AG09309 (cell line): Measurements from ENCODE around the gene GYG1.

ENCODE experiments used
- DNase-seq: peaks from one replicate; pipeline ENCODE4 v3.0.0-alpha.2; 2010; ENCODE audit warnings: low read depth
- H3K4me3 ChIP-seq: 2 replicates; pipeline ENCODE4 v1.5.1; 2011; ENCODE audit warnings: mild to moderate bottlenecking, low read depth, low read length, moderate library complexity; ENCODE audit not compliant: control insufficient read depth
- TF ChIP-seq, protein P1 (sequence below): IDR thresholded peaks from 2 replicates; pipeline ENCODE4 v1.5.1; 2011; ENCODE audit warnings: mild to moderate bottlenecking, low read depth, low read length, inconsistent platforms; ENCODE audit not compliant: insufficient read depth, control insufficient read depth; ENCODE audit errors: missing control alignments

GYG1 gene

DNA sequence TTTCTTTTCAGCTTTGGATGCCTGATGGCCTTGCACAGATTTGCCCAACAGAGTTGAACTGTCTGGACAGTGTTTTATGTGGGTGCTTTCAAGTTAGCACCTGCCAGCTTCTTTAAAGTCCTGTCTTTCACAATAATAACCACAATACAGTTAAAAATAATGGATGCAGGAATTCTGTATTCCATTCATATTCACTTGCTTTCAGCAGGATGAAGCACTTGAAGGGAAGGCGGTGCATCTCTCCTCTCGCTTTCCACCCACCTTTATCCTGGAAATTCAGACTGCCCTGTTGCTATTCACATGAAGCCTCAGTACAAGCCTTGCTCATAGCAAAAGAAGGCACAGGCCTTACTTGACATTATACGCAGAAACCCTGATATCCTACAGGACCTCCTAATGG lies 26.5 kb upstream of the GYG1 start:
- DNase-seq: no peak
- H3K4me3 ChIP-seq: no peak overlapping the region
- TF ChIP-seq, protein P1, sequence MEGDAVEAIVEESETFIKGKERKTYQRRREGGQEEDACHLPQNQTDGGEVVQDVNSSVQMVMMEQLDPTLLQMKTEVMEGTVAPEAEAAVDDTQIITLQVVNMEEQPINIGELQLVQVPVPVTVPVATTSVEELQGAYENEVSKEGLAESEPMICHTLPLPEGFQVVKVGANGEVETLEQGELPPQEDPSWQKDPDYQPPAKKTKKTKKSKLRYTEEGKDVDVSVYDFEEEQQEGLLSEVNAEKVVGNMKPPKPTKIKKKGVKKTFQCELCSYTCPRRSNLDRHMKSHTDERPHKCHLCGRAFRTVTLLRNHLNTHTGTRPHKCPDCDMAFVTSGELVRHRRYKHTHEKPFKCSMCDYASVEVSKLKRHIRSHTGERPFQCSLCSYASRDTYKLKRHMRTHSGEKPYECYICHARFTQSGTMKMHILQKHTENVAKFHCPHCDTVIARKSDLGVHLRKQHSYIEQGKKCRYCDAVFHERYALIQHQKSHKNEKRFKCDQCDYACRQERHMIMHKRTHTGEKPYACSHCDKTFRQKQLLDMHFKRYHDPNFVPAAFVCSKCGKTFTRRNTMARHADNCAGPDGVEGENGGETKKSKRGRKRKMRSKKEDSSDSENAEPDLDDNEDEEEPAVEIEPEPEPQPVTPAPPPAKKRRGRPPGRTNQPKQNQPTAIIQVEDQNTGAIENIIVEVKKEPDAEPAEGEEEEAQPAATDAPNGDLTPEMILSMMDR: no peak

DNA sequence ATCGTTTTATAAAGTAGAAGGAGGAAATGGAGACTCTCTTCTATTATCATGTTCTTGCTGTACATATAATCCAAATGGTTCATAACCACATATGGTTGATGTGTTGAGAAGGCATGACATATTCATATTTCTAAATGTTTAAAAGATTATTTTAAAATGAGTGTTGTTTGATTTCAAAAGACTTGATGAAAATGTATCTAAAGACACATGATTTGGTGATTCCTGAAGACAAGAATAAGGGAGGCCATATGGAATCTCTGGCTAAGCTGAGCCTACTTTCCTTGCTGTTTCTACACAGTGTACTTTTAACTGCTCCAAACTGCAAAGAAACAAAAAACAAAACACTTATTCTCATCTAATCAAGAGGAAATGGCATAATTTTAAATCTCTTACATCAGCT lies 23.0 kb upstream of the GYG1 start:
- DNase-seq: no peak
- TF ChIP-seq, protein P1: no peak
- H3K4me3 ChIP-seq: no peak overlapping the region

DNA sequence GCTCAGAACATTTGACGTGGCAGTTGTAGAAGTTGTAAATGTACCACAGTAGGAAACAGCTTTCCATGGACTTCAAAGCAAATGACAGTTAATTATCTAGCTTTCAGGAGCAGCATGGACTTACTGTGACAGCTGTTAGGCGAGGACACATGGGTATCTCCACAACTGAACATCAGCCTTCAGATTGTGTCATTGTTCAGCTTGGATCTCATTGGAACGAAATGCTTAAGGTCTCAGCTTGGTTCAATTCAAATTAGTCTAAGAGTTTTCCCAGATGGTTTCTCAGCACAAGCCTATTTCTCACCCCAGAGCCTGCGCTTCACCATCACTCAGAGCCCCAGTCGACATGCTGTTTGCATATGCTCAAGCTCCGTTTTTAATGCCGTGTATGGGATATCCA lies 21.1 kb upstream of the GYG1 start:
- TF ChIP-seq, protein P1: no peak
- no peak for DNase-seq

DNA sequence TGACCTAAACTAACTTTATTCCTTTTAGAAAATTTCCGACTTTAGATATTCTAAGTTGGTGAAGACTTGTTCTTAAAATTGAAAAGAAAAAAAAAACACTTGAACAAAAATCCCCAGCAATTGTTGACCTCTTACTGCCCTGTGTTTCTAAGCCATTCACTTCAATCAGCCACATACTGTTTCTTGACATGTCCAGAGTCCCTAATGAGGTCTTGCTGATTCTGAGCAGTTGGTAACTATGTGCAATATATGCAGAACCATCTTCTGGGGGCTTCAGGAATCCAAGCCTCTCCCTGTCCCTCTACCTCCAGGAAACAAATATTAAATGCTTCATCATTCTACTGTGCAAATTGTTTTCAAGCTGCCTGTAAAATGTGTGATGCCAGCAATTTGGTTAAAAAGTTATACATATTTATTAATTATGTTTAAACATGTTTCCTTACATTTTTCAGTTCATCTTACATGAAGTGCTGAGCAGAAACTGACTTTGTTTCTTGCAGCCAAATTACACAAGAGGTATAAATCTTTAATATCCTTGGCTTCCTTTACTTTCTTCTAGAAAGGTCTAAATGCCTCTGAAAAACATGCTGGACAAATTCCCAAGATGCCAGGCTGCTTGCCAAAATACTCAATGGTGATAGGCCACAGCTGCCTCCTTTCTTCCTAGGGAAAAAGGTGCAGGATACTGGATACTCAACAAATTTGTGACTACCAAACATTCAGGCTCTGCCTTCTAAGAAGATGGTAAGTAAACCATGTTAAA lies 19.8 kb upstream of the GYG1 start:
- TF ChIP-seq, protein P1: no peak
- DNase-seq: peak; percentile 31
- no peak overlapping the region for H3K4me3 ChIP-seq

More for the DNA sequence above, 21.1 kb upstream of the GYG1 start:
- no peak overlapping the region for H3K4me3 ChIP-seq

DNA sequence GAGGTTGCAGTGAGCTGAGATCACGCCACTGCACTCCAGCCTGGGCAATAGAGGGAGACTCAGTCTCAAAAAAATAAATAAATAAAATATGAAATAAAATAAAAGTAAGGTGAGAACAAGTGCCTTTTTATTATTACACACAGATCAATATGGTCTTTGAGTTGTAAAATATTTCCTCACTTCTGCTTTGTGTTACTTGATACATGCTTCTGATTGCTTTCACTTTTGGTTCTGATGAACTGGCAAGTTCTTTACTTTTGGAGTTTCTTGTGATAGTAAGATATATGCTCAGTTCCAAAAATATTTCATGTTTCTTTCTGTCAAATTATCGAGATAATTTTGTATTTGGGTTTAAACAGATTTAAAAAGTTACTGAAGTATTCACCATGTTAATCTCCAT lies 16.6 kb upstream of the GYG1 start:
- DNase-seq: no peak
- no peak overlapping the region for H3K4me3 ChIP-seq
- TF ChIP-seq, protein P1: no peak

DNA sequence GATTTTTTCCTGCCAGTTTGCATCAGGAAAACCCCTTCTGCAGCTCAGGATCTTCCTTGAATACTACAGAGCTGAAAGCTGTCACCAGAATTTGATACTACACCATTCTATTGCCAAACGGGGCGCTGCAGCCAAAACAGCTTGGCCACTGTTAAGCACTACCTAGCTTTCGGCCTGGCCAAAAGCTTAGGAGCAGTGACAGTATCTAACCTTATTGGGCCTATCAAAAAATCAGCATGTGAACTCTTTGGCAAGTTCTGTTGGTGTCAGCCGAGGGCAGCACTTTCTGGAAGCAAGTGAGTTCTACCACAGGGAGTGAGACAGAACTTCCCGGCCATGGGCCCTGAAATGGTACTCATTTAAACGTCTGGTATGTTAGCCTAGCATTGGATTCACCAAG lies 16.1 kb upstream of the GYG1 start:
- TF ChIP-seq, protein P1: no peak
- no peak overlapping the region for H3K4me3 ChIP-seq
- DNase-seq: no peak

DNA sequence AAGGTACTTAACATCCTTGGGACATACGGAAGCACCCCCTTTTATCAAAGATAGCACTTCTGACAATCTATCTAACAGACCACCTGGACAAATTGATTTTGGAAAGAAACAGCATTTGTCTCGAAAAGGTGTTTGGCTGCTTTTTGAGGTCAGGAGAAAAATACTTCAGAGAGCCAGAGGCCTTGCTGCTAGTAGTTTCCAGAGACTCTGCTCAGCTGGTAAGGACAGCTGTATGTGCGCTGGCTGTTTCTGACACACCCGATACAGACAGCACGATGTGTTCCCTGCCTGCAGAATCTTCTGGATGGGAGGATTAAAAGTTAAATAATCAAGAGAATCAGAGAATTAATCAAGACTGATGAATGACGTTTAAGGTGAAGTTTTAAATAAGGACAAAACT lies 15.6 kb upstream of the GYG1 start:
- H3K4me3 ChIP-seq: no peak overlapping the region
- TF ChIP-seq, protein P1: no peak
- DNase-seq: no peak
